HG02870 (cell line): ENCODE results near the gene IFFO2.

ENCODE experiments used
- ATAC-seq: cut with Tn5 transposase; IDR thresholded peaks from one replicate; pipeline ENCODE4 v1.9.1; 2021; ENCODE audit warnings: mild to moderate bottlenecking, moderate library complexity; ENCODE audit not compliant: unreplicated experiment

Gene IFFO2

GRCh38 chr1:18921516-18922251 is 34.8 kb downstream of the IFFO2 start:
- ATAC-seq: no peak

- ATAC-seq: no peak
Observed at GRCh38 chr1:18920931-18921330, 35.5 kb downstream of the IFFO2 start.

- ATAC-seq: no peak
Observed at GRCh38 chr1:18919956-18920355, 36.5 kb downstream of the IFFO2 start.

GRCh38 chr1:18919197-18919905 is 37.1 kb downstream of the IFFO2 start:
- ATAC-seq: no peak

- no peak for ATAC-seq
Observed at GRCh38 chr1:18918417-18918816, 38.1 kb downstream of the IFFO2 start.

GRCh38 chr1:18917071-18917799 is 39.2 kb downstream of the IFFO2 start:
- ATAC-seq: no peak

GRCh38 chr1:18915341-18915740 is 41.1 kb downstream of the IFFO2 start:
- ATAC-seq: no peak

- no peak for ATAC-seq
Observed at GRCh38 chr1:18913065-18913835, 43.2 kb downstream of the IFFO2 start.

GRCh38 chr1:18912550-18912949 is 43.9 kb downstream of the IFFO2 start:
- no peak for ATAC-seq

GRCh38 chr1:18908911-18909771 is 47.3 kb downstream of the IFFO2 start:
- ATAC-seq: no peak

GRCh38 chr1:18907917-18908845 is 48.3 kb downstream of the IFFO2 start:
- ATAC-seq: no peak

GRCh38 chr1:18907021-18907916 is 49.2 kb downstream of the IFFO2 start:
- no peak for ATAC-seq

- no peak for ATAC-seq
Observed at GRCh38 chr1:18903291-18903756, 53.2 kb downstream of the IFFO2 start.

- peak; percentile 97 for ATAC-seq
Observed at GRCh38 chr1:18902523-18903290, 53.8 kb downstream of the IFFO2 start, which contains the start of gene ALDH4A1. TSS of gene ALDH4A1 (minus strand) at chr1:18902555. CDS start at chr1:18902523, 32 bp downstream.

- ATAC-seq: no peak
Observed at GRCh38 chr1:18901952-18902522, 54.4 kb downstream of the IFFO2 start.

- ATAC-seq: no peak
Observed at GRCh38 chr1:18901147-18901951, 55.1 kb downstream of the IFFO2 start.
